IMR-90 (cell line): Measurements from ENCODE around the gene PRKCA. TPM values are rescaled to one million over a fixed set of nuclear protein-coding genes. Genes with fewer than 3 reads are reported as not detected.
A peak's percentile ranks its signal among the peaks of the same experiment; 100 is the strongest.

Experiments
- ATAC-seq: fragments of 200-7000 bp; cut with Tn5 transposase; 2 replicates; pipeline ENCODE4 v1.9.1; 2020; ENCODE audit warnings: low read depth, mild to moderate bottlenecking, moderate library complexity
- BruUV-seq: library from RNA; stranded (reverse); fragments of 400-500 nt; replicated peaks from 2 replicates; lab custom pipeline; 2021; lab: Mats Ljungman, UMichigan
- CTCF ChIA-PET: fragments of 300-600 bp; formaldehyde crosslinking; extraction: SDS; loops from one replicate; lab custom pipeline; 2021; ENCODE audit warnings: antibody characterized with exemption; lab: Yijun Ruan, JAX
- POLR2A ChIA-PET: fragments of 300-600 bp; sonication (Branson Sonifier 250); formaldehyde crosslinking; loops from one replicate; lab custom pipeline; 2022; ENCODE audit warnings: antibody characterized with exemption; ENCODE audit not compliant: unreplicated experiment; lab: Charles Lee
- DNase-seq: peaks from one replicate; pipeline ENCODE4 v3.0.0; 2013
- H2AFZ ChIP-seq: replicated peaks from 2 replicates; pipeline ENCODE3; 2013; ENCODE audit warnings: low read length, mild to moderate bottlenecking; ENCODE audit not compliant: poor library complexity
- H2AK5ac ChIP-seq: 2 replicates; pipeline ENCODE4 v1.6.1; 2013; ENCODE audit warnings: low read depth, low read length, inconsistent platforms
- H2AK9ac ChIP-seq: replicated peaks from 2 replicates; pipeline ENCODE3; 2013; ENCODE audit warnings: mild to moderate bottlenecking, low read depth, low read length, moderate library complexity; ENCODE audit not compliant: poor library complexity
- H2BK120ac ChIP-seq: 2 replicates; pipeline ENCODE4 v1.6.1; 2013; ENCODE audit warnings: low read depth, low read length, inconsistent platforms
- H2BK15ac ChIP-seq: 3 replicates; pipeline ENCODE4 v1.6.1; 2013; ENCODE audit warnings: low read depth, low read length, inconsistent platforms
- H2BK20ac ChIP-seq: 2 replicates; pipeline ENCODE4 v1.6.1; 2013; ENCODE audit warnings: low read depth, mild to moderate bottlenecking, inconsistent platforms, low read length, moderate library complexity
- H2BK5ac ChIP-seq: 2 replicates; pipeline ENCODE4 v1.6.1; 2013; ENCODE audit warnings: mild to moderate bottlenecking, low read depth, low read length, inconsistent platforms; ENCODE audit not compliant: poor library complexity, severe bottlenecking
- H3K14ac ChIP-seq: replicated peaks from 2 replicates; pipeline ENCODE4 v1.6.1; 2013; ENCODE audit warnings: low read depth, low read length, inconsistent platforms
- H3K18ac ChIP-seq: 2 replicates; pipeline ENCODE4 v1.6.1; 2013; ENCODE audit warnings: low read depth, low read length, control low read depth
- H3K23ac ChIP-seq: 2 replicates; pipeline ENCODE4 v1.6.1; 2013; ENCODE audit warnings: low read depth, low read length, inconsistent platforms
- H3K27ac ChIP-seq: 2 replicates; pipeline ENCODE4 v1.5.1; 2013; ENCODE audit warnings: mild to moderate bottlenecking, control low read depth, low read length; ENCODE audit not compliant: insufficient read depth
- H3K27me3 ChIP-seq: 2 replicates; pipeline ENCODE4 v1.6.1; 2013; ENCODE audit warnings: low read length; ENCODE audit not compliant: control insufficient read depth, insufficient read depth
- H3K36me3 ChIP-seq: 2 replicates; pipeline ENCODE4 v1.6.1; 2013; ENCODE audit warnings: low read length, mixed read lengths; ENCODE audit not compliant: control insufficient read depth, insufficient read depth
- H3K4ac ChIP-seq: 2 replicates; pipeline ENCODE4 v1.6.1; 2013; ENCODE audit warnings: low read depth, low read length, inconsistent platforms
- H3K4me1 ChIP-seq: 2 replicates; pipeline ENCODE4 v1.6.1; 2013; ENCODE audit warnings: low read length, mixed read lengths; ENCODE audit not compliant: control insufficient read depth, insufficient read depth
- H3K4me2 ChIP-seq: 2 replicates; pipeline ENCODE4 v1.6.1; 2013; ENCODE audit warnings: low read depth, mild to moderate bottlenecking, control low read depth, low read length, moderate library complexity
- H3K4me3 ChIP-seq: 2 replicates; pipeline ENCODE4 v1.5.1; 2013; ENCODE audit warnings: low read depth, mild to moderate bottlenecking, control low read depth, low read length, moderate library complexity; ENCODE audit not compliant: insufficient read depth
- H3K56ac ChIP-seq: 2 replicates; pipeline ENCODE4 v1.6.1; 2013; ENCODE audit warnings: low read length, inconsistent platforms; ENCODE audit not compliant: insufficient read depth; ENCODE audit errors: extremely low read depth
- H3K79me1 ChIP-seq, 2 experiments: 2 replicates each; pipeline ENCODE4 v1.6.1; 2013; ENCODE audit warnings: low read length in 2 of 2, inconsistent platforms in 1 of 2, low read depth in 1 of 2
- H3K9ac ChIP-seq: 2 replicates; pipeline ENCODE4 v1.6.1; 2013; ENCODE audit warnings: low read depth, low read length, control low read depth
- H3K9me1 ChIP-seq: 2 replicates; pipeline ENCODE4 v1.6.1; 2013; ENCODE audit warnings: low read length, inconsistent platforms; ENCODE audit not compliant: insufficient read depth
- H3K9me3 ChIP-seq: 2 replicates; pipeline ENCODE4 v1.6.1; 2013; ENCODE audit warnings: low read length; ENCODE audit not compliant: control insufficient read depth, insufficient read depth
- H4K20me1 ChIP-seq: 2 replicates; pipeline ENCODE4 v1.6.1; 2013; ENCODE audit warnings: low read length, inconsistent platforms; ENCODE audit not compliant: insufficient read depth
- H4K5ac ChIP-seq: 2 replicates; pipeline ENCODE4 v1.6.1; 2013; ENCODE audit warnings: mild to moderate bottlenecking, low read depth, low read length, control low read depth
- H4K8ac ChIP-seq, 2 experiments: 2 replicates each; pipeline ENCODE4 v1.6.1; 2013; ENCODE audit warnings: low read depth in 2 of 2, low read length in 2 of 2, control low read depth in 1 of 2, inconsistent platforms in 1 of 2
- H4K91ac ChIP-seq: 2 replicates; pipeline ENCODE4 v1.6.1; 2013; ENCODE audit warnings: low read depth, low read length, inconsistent platforms; ENCODE audit not compliant: insufficient read depth
- CEBPB ChIP-seq: IDR thresholded peaks from 2 replicates; pipeline ENCODE4 v1.6.1; 2012; ENCODE audit warnings: low read depth, low read length, improper control_type of control experiment
- FOS ChIP-seq: fragments of 150-350 bp; IDR thresholded peaks from 2 replicates; pipeline ENCODE4 v1.6.1; 2016; ENCODE audit warnings: low read depth, low read length
- MAZ ChIP-seq: IDR thresholded peaks from 2 replicates; pipeline ENCODE4 v1.6.1; 2012; ENCODE audit warnings: low read depth, mild to moderate bottlenecking, low read length, improper control_type of control experiment, moderate library complexity, borderline replicate concordance
- RAD21 ChIP-seq: IDR thresholded peaks from 2 replicates; pipeline ENCODE4 v1.6.1; 2012; ENCODE audit warnings: low read length, improper control_type of control experiment
- SMC3 ChIP-seq: fragments of 150-350 bp; IDR thresholded peaks from 2 replicates; pipeline ENCODE4 v1.6.1; 2016; ENCODE audit warnings: low read depth, mild to moderate bottlenecking, antibody characterized with exemption, low read length, moderate library complexity
- WGBS, 2 experiments: methylation state at CpG; one replicate each; pipeline versions ENCODE4 v1.1.5 to v1.1.7; 2013; ENCODE audit warnings: missing lambda C conversion rate in 2 of 2; ENCODE audit not compliant: insufficient read length in 1 of 2; ENCODE audit errors: extremely low coverage in 2 of 2; 5-methylcytosine and 5-hydroxymethylcytosine counted together
- dilution Hi-C: fragments of 300-500 bp; cut with HindIII; formaldehyde crosslinking; loops from one replicate; pipeline ENCODE4 v1.14.3; 2018; ENCODE audit warnings: low sequenced_read_pairs; ENCODE audit not compliant: unreplicated experiment
- in situ Hi-C: fragments of 300-500 bp; cut with MboI; formaldehyde crosslinking; loops from 3 replicates; pipeline ENCODE4 v1.14.3; 2019; ENCODE audit warnings: low sequenced_read_pairs, inconsistent platforms, mixed read lengths
- intact Hi-C: fragments of 100-400 bp; cut with micrococcal nuclease; formaldehyde crosslinking; loops from 2 replicates; pipeline ENCODE4 v1.10.0; 2022
- polyA plus RNA-seq, 3 experiments: library from polyadenylated mRNA; depleted of rRNA; stranded (reverse); fragments of >200 nt; gene quantifications; 2 replicates each; pipeline ENCODE4 v1.2.3, GENCODE V29; 2012; ENCODE audit warnings: low replicate concordance in 1 of 3
- total RNA-seq: library from RNA; depleted of rRNA; stranded (reverse); fragments of >200 nt; gene quantifications from 2 replicates; pipeline ENCODE4 v1.2.3, GENCODE V29; 2012
- TF ChIP-seq, protein P1 (sequence below): fragments of 150-350 bp; IDR thresholded peaks from 2 replicates; pipeline ENCODE4 v1.6.1; 2017; ENCODE audit warnings: mild to moderate bottlenecking, antibody characterized with exemption, low read length, low read depth

Gene PRKCA
- total and polyA plus RNA-seq, 2 of the 4 experiments (the other 2 are of a cell fraction), result 31.0 to 46.0 TPM

GRCh38 chr17:66506641-66507040 is 204.2 kb downstream of the PRKCA start:
- H4K8ac ChIP-seq, result peak overlapping the region in 1 of 2 experiments; percentile 34; a peak in 1 of 4 replicates
- H3K4ac ChIP-seq, result peak overlapping the region; percentile 60
- intact Hi-C loops (loop anchor here (5.0 kb wide), 1 partner anchor 39 kb away; no protein-coding TSS in a partner anchor), in situ Hi-C loops (no loop called here), dilution Hi-C loops (no loop called here)
- peaks cover 5% of the 10 kb centered on the region for H4K20me1 ChIP-seq
- CTCF ChIA-PET, result no interaction called here
- no peak overlapping the region for H2AK9ac ChIP-seq
- H4K91ac ChIP-seq, result peak overlapping the region; percentile 40; the same call in 1 of the 2 replicates
- peak overlapping the region; percentile 61 for H2BK120ac ChIP-seq
- DNase-seq (peak; percentile 83), ATAC-seq (no peak)
- WGBS, 2 experiments, result 0% methylated on average over 1 of the region's 6 CpGs; no CpG with 5 or more reads in 1 of the 2 experiments
- H3K36me3 ChIP-seq, result no peaks in the 10 kb centered on the region
- POLR2A ChIA-PET, result no interaction called here
- no peak overlapping the region for H3K9ac ChIP-seq
- no TSS peak for BruUV-seq
- H3K27ac ChIP-seq, result peak overlapping the region; percentile 16; the same call in 1 of the 2 replicates
- H3K4me1 ChIP-seq, result peaks cover 27% of the 10 kb centered on the region
- no peak overlapping the region; the same call in 1 of the 2 replicates for H3K23ac ChIP-seq
- no peak overlapping the region for H3K56ac ChIP-seq
- H2BK20ac ChIP-seq, result peak overlapping the region; percentile 99
- H3K9me3 ChIP-seq, result no peaks in the 10 kb centered on the region
- H3K14ac ChIP-seq, result peak overlapping the region; percentile 14; the same call in 1 of the 2 replicates
- H3K4me3 ChIP-seq, result no peak overlapping the region
- H3K18ac ChIP-seq, result peak overlapping the region; percentile 55; the same call in 1 of the 2 replicates
- H2AK5ac ChIP-seq, result peak overlapping the region; percentile 37; the same call in 1 of the 2 replicates
- peak overlapping the region; percentile 83; the same call in 1 of the 2 replicates for H4K5ac ChIP-seq
- H3K4me2 ChIP-seq, result peak overlapping the region; percentile 39; the same call in 1 of the 2 replicates
- peaks cover 35 to 88% of the 10 kb centered on the region in 2 experiments for H3K79me1 ChIP-seq
- no peaks in the 10 kb centered on the region for H3K27me3 ChIP-seq
- peak overlapping the region; percentile 0; the same call in 1 of the 3 replicates for H2BK15ac ChIP-seq
- H3K9me1 ChIP-seq, result peaks cover 22% of the 10 kb centered on the region
- peak overlapping the region; percentile 90 for H2BK5ac ChIP-seq
- H2AFZ ChIP-seq, result no peak overlapping the region
- TF ChIP-seq FOS, result peak; percentile 83
- no peak for TF ChIP-seq RAD21
- TF ChIP-seq, protein P1, sequence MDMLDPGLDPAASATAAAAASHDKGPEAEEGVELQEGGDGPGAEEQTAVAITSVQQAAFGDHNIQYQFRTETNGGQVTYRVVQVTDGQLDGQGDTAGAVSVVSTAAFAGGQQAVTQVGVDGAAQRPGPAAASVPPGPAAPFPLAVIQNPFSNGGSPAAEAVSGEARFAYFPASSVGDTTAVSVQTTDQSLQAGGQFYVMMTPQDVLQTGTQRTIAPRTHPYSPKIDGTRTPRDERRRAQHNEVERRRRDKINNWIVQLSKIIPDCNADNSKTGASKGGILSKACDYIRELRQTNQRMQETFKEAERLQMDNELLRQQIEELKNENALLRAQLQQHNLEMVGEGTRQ, result no peak
- TF ChIP-seq SMC3, result no peak
- TF ChIP-seq CEBPB, result peak; percentile 84
- no peak for TF ChIP-seq MAZ
